Neutrophil (primary cell): Measurements from ENCODE around the gene STON2.

Source experiments
- H3K27ac ChIP-seq: fragments of 200-600 bp; sonication (generic); 2 replicates; pipeline ENCODE4 v1.5.1; 2016; ENCODE audit warnings: mild to moderate bottlenecking, moderate library complexity
- H3K27me3 ChIP-seq: fragments of 200-600 bp; sonication (generic); 2 replicates; pipeline ENCODE4 v1.6.0; 2016; ENCODE audit warnings: mild to moderate bottlenecking
- H3K36me3 ChIP-seq: fragments of 200-600 bp; sonication (generic); 2 replicates; pipeline ENCODE4 v1.5.1; 2017
- H3K4me1 ChIP-seq, 2 experiments: fragments of 200-600 bp in 1 of 2; sonication (generic) in 1 of 2; 1 replicate in 1 of 2; 2 replicates in 1 of 2; pipeline versions ENCODE4 v1.5.1 to v1.6.1; 2013 to 2016; ENCODE audit warnings: low read depth in 1 of 2, low read length in 1 of 2, mild to moderate bottlenecking in 1 of 2, moderate library complexity in 1 of 2; ENCODE audit not compliant: control insufficient read depth in 1 of 2, insufficient read depth in 1 of 2
- H3K4me3 ChIP-seq, 2 experiments: fragments of 200-600 bp in 1 of 2; sonication (generic) in 1 of 2; 1 replicate in 1 of 2; 2 replicates in 1 of 2; pipeline ENCODE4 v1.5.1; 2013 to 2016; ENCODE audit warnings: low read depth in 1 of 2, low read length in 1 of 2, mild to moderate bottlenecking in 1 of 2, moderate library complexity in 1 of 2
- H3K9me3 ChIP-seq: fragments of 200-600 bp; sonication (generic); 2 replicates; pipeline ENCODE4 v1.5.1; 2016
- CTCF ChIP-seq: fragments of 200-600 bp; sonication (generic); IDR thresholded peaks from 2 replicates; pipeline ENCODE4 v1.5.1; 2016; ENCODE audit warnings: antibody characterized with exemption

Gene STON2

GRCh38 chr14:81302638-81303037 lies 97.5 kb downstream of the STON2 start:
- H3K36me3 ChIP-seq, result no peaks in the 10 kb centered on the region

GRCh38 chr14:81301813-81302212 lies 98.3 kb downstream of the STON2 start:
- no peaks in the 10 kb centered on the region for H3K9me3 ChIP-seq
- no peaks in the 10 kb centered on the region for H3K27me3 ChIP-seq
- TF ChIP-seq CTCF, result no peak

More at GRCh38 chr14:81302638-81303037, 97.5 kb downstream of the STON2 start:
- Histone ChIP-seq H3K9me3 (no peaks in the 10 kb centered on the region), H3K27ac (peak overlapping the region; percentile 64), H3K27me3 (no peaks in the 10 kb centered on the region), H3K4me3 (no peak overlapping the region), H3K4me1 (peaks cover 0 to 14% of the 10 kb centered on the region in 2 experiments)
- TF ChIP-seq CTCF, result no peak

GRCh38 chr14:81301371-81301770 lies 98.8 kb downstream of the STON2 start:
- Histone ChIP-seq H3K9me3 (no peaks in the 10 kb centered on the region), H3K27me3 (no peaks in the 10 kb centered on the region), H3K4me1 (peaks cover 10 to 26% of the 10 kb centered on the region in 2 experiments), H3K27ac (no peak overlapping the region), H3K4me3 (no peak overlapping the region), H3K36me3 (no peaks in the 10 kb centered on the region)
- no peak for TF ChIP-seq CTCF

More at GRCh38 chr14:81301813-81302212, 98.3 kb downstream of the STON2 start:
- Histone ChIP-seq H3K36me3 (no peaks in the 10 kb centered on the region), H3K4me1 (peaks cover 6 to 21% of the 10 kb centered on the region in 2 experiments), H3K27ac (no peak overlapping the region), H3K4me3 (no peak overlapping the region)

GRCh38 chr14:81298911-81299310 lies 101.2 kb downstream of the STON2 start:
- TF ChIP-seq CTCF, result no peak
- H3K4me1 ChIP-seq, result peaks cover 15 to 36% of the 10 kb centered on the region in 2 experiments
- no peak overlapping the region for H3K27ac ChIP-seq
- H3K27me3 ChIP-seq, result no peaks in the 10 kb centered on the region
- H3K36me3 ChIP-seq, result no peaks in the 10 kb centered on the region
- H3K4me3 ChIP-seq, result no peak overlapping the region
- no peaks in the 10 kb centered on the region for H3K9me3 ChIP-seq

GRCh38 chr14:81298122-81298521 lies 102.0 kb downstream of the STON2 start:
- H3K27me3 ChIP-seq, result no peaks in the 10 kb centered on the region
- no peak for TF ChIP-seq CTCF
- H3K4me3 ChIP-seq, result no peak overlapping the region
- H3K9me3 ChIP-seq, result no peaks in the 10 kb centered on the region
- H3K4me1 ChIP-seq, result peaks cover 15 to 28% of the 10 kb centered on the region in 2 experiments
- H3K36me3 ChIP-seq, result no peaks in the 10 kb centered on the region
- H3K27ac ChIP-seq, result no peak overlapping the region
